Heart left ventricle (tissue), 13 donors: ENCODE measurements around the gene FBH1.

Experiments
- CTCF ChIP-seq, 12 donors: fragments of 200-600 bp; sonication (generic) in 4 of 12; IDR thresholded peaks; one replicate each; pipeline versions ENCODE4 v1.5.0 to v1.8.0; 2018 to 2022; ENCODE audit warnings: antibody characterized with exemption in 12 of 12, mild to moderate bottlenecking in 5 of 12
- POLR2A ChIP-seq, 2 donors: fragments of 450-650 bp; IDR thresholded peaks; one replicate each; pipeline ENCODE4 v1.6.1; 2017; ENCODE audit warnings: antibody characterized with exemption in 2 of 2, mild to moderate bottlenecking in 2 of 2, moderate library complexity in 2 of 2
- donor health status: ischemic (EF 13 %, LVEDD 7.1; RV severe dilation, severe dysfunction).
- donor health status: DM: no; HTN: yes; CAD: no.
- donor health status: DM: no; HTN: no; CAD: no.
- donor health status: ischemic (EF 25% LVEDD 6.9; RV normal size, moderate dysfunction).
- donor health status: ischemic (EF 25% LVEDD 5.7; RV mildly dilated, moderate dysfunction).
- donor health status: ischemic (EF 35%, LVEDD 5.7; RV mildly dilated, moderate dysfunction).
- donor health status: nonischemic (EF 11% LVEDD 7.7; RV severe dilation, severe dysfunction).
- donor health status: DM: yes; HTN: yes; CAD: no.
- donor health status: PGD.
- donor health status: ischemic (EF 29% LVEDD 5.4; RV normal size, mild dysfunction).
- donor health status: nonischemic (EF 23%, LVEDD 6.1; RV moderate dilation, normal function).

- TF ChIP-seq CTCF (IDR thresholded peaks at IDR 0.05), result no peak
- no peak for TF ChIP-seq POLR2A (IDR thresholded peaks at IDR 0.05)
Measured at GRCh38 chr10:5902511-5903274, 12.7 kb downstream of the FBH1 start.
